Activated CD8-positive, alpha-beta T cell treated with anti-CD3 and anti-CD28 coated beads for 36 hours (primary cell): ENCODE data around the gene FAM13B. TPM values are rescaled to one million over a fixed set of nuclear protein-coding genes. Genes with fewer than 3 reads are reported as not detected.
A peak's percentile ranks its signal among the peaks of the same experiment; 100 is the strongest.

Experiments
- ATAC-seq: fragments of 200-7000 bp; cut with Tn5 transposase; one replicate; pipeline ENCODE4 v1.10.0; 2021; ENCODE audit warnings: mild to moderate bottlenecking, moderate library complexity
- CTCF ChIA-PET: fragments of 350-600 bp; sonication (Branson Sonifier 250); formaldehyde crosslinking; loops from one replicate; lab custom pipeline; 2021; ENCODE audit warnings: antibody characterized with exemption; lab: Charles Lee
- POLR2A ChIA-PET: fragments of 350-600 bp; sonication (Branson Sonifier 250); formaldehyde crosslinking; loops from one replicate; lab custom pipeline; 2021; ENCODE audit warnings: antibody characterized with exemption; lab: Charles Lee
- DNase-seq: peaks from one replicate; pipeline ENCODE4 v3.0.0-alpha.2; 2020
- H3K27ac Mint-ChIP-seq: one replicate; pipeline ENCODE4 v1.8.0; 2021; ENCODE audit warnings: mild to moderate bottlenecking, mixed read lengths
- H3K27me3 Mint-ChIP-seq: one replicate; pipeline ENCODE4 v1.8.0; 2021; ENCODE audit warnings: mixed read lengths
- H3K36me3 Mint-ChIP-seq: one replicate; pipeline ENCODE4 v1.8.0; 2021; ENCODE audit warnings: low read depth, mixed read lengths
- H3K4me1 Mint-ChIP-seq: one replicate; pipeline ENCODE4 v1.8.0; 2021; ENCODE audit warnings: low read depth, mixed read lengths
- H3K4me3 Mint-ChIP-seq: one replicate; pipeline ENCODE4 v1.8.0; 2021; ENCODE audit warnings: mild to moderate bottlenecking, moderate library complexity, mixed read lengths
- H3K9me3 Mint-ChIP-seq: one replicate; pipeline ENCODE4 v1.8.0; 2021; ENCODE audit warnings: mixed read lengths
- intact Hi-C: fragments of 100-400 bp; cut with micrococcal nuclease; formaldehyde crosslinking; loops from one replicate; pipeline ENCODE4 v1.10.0; 2022
- total RNA-seq, 2 experiments: library from RNA; stranded (reverse); gene quantifications; one replicate each; pipeline ENCODE4 v1.2.3, GENCODE V29; 2021
- TF ChIP-seq, protein P1 (sequence below): fragments of 200-600 bp; IDR thresholded peaks from one replicate; pipeline ENCODE4 v1.8.0; 2022; ENCODE audit warnings: antibody characterized with exemption, mild to moderate bottlenecking

Gene FAM13B
- total RNA-seq, 2 experiments from 2014 or later, result 14.8 to 17.5 TPM

- H3K9me3 Mint-ChIP-seq, result peaks cover 18% of the 10 kb centered on the region
- H3K27me3 Mint-ChIP-seq, result no peaks in the 10 kb centered on the region
- intact Hi-C loops, result no loop called here
- CTCF ChIA-PET, result interaction anchor here (1.1 to 2.9 kb wide), 3 partner anchors 36 to 221 kb away, joined by 3 to 7 read pairs (median 4); no protein-coding TSS in a partner anchor
- peaks cover 52% of the 10 kb centered on the region for H3K36me3 Mint-ChIP-seq
- peaks cover 43% of the 10 kb centered on the region for H3K4me1 Mint-ChIP-seq
- H3K27ac Mint-ChIP-seq, result no peak overlapping the region
- ATAC-seq, result no peak
- DNase-seq, result peak; percentile 22
- no peak overlapping the region for H3K4me3 Mint-ChIP-seq
- POLR2A ChIA-PET, result no interaction called here
- TF ChIP-seq, protein P1, sequence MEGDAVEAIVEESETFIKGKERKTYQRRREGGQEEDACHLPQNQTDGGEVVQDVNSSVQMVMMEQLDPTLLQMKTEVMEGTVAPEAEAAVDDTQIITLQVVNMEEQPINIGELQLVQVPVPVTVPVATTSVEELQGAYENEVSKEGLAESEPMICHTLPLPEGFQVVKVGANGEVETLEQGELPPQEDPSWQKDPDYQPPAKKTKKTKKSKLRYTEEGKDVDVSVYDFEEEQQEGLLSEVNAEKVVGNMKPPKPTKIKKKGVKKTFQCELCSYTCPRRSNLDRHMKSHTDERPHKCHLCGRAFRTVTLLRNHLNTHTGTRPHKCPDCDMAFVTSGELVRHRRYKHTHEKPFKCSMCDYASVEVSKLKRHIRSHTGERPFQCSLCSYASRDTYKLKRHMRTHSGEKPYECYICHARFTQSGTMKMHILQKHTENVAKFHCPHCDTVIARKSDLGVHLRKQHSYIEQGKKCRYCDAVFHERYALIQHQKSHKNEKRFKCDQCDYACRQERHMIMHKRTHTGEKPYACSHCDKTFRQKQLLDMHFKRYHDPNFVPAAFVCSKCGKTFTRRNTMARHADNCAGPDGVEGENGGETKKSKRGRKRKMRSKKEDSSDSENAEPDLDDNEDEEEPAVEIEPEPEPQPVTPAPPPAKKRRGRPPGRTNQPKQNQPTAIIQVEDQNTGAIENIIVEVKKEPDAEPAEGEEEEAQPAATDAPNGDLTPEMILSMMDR, result no peak
Observed at GRCh38 chr5:138000102-138000723, 32.7 kb downstream of the FAM13B start.

- Mint-ChIP-seq H3K4me3 (no peak overlapping the region), H3K9me3 (peaks cover 18% of the 10 kb centered on the region), H3K36me3 (peaks cover 48% of the 10 kb centered on the region), H3K4me1 (peaks cover 49% of the 10 kb centered on the region), H3K27ac (peak overlapping the region; percentile 85), H3K27me3 (no peaks in the 10 kb centered on the region)
- ChIA-PET POLR2A (interaction anchor here (0.7 kb wide), 2 partner anchors 14 to 41 kb away, joined by 3 to 4 read pairs; no protein-coding TSS in a partner anchor), CTCF (interaction anchor here (1.2 to 1.5 kb wide), 3 partner anchors 10 to 337 kb away, joined by 3 to 4 read pairs (median 4); no protein-coding TSS in a partner anchor)
- intact Hi-C loops, result no loop called here
- DNase-seq (peak; percentile 53), ATAC-seq (peak; percentile 92)
- TF ChIP-seq, protein P1, result no peak
Observed at GRCh38 chr5:137997726-137998213, 35.1 kb downstream of the FAM13B start.

DNA sequence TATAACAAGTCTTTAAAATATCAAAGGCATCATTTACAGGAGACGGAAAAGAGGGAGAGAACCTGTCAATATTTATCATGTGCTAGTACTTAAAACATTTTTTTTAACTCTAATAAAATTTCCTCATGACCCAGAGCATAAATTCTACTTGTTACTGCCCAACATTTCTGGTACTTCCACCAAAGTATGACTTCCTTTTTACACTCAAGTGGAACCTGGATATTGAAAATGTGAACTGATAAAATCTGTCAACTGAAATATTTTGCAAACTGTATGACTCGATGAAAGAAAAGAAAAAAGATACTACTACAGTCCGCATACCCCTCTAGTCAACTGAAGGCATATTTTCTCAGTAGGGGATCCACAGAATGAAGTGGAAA is 37.1 kb downstream of the FAM13B start:
- H3K36me3 Mint-ChIP-seq, result peaks cover 48% of the 10 kb centered on the region
- TF ChIP-seq, protein P1, result no peak
- no peak for ATAC-seq
- peaks cover 47% of the 10 kb centered on the region for H3K4me1 Mint-ChIP-seq
- ChIA-PET POLR2A (no interaction called here), CTCF (interaction anchor here (0.8 to 1.8 kb wide), 2 partner anchors 9 to 81 kb away, joined by 3 read pairs; no protein-coding TSS in a partner anchor)
- H3K27me3 Mint-ChIP-seq, result no peaks in the 10 kb centered on the region
- H3K27ac Mint-ChIP-seq, result no peak overlapping the region
- intact Hi-C loops, result no loop called here
- DNase-seq, result no peak
- H3K4me3 Mint-ChIP-seq, result no peak overlapping the region
- H3K9me3 Mint-ChIP-seq, result peaks cover 18% of the 10 kb centered on the region

DNA sequence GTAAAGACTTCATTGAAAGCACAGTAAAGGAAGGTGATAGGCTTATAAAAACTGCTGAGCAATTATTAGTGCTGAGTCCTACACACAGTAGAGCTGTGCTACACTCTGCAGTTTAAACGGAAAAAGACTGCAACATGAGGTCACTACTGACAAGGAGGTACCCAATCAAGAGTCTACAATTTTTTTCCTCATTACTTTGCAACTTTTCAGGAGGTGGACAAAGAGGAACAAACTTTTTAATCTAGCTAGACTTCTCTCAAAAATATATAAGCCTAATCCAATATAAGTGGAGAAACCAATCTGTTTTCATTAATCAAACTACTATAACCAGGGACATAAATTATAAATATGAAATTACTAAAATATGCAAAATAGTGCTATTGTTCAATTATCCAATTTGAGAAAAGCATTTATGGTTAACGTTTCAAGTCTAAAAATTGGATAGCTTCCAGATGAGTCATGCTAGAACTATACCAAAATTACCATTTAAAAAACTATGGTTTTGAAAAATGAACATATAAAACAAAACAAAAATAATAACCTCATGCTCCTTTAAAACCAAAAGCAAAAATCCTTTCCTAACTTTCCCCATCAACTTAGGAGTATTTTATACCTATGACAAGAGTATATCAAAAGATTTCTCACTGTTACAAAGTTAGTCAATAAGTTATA is 37.7 kb downstream of the FAM13B start:
- DNase-seq (no peak), ATAC-seq (no peak)
- peaks cover 18% of the 10 kb centered on the region for H3K9me3 Mint-ChIP-seq
- no peak overlapping the region for H3K4me3 Mint-ChIP-seq
- ChIA-PET CTCF (interaction anchor here (0.8 to 1.8 kb wide), 3 partner anchors 9 to 81 kb away, joined by 3 read pairs; no protein-coding TSS in a partner anchor), POLR2A (no interaction called here)
- H3K36me3 Mint-ChIP-seq, result peaks cover 44% of the 10 kb centered on the region
- TF ChIP-seq, protein P1, result no peak
- no peak overlapping the region for H3K27ac Mint-ChIP-seq
- intact Hi-C loops, result no loop called here
- H3K27me3 Mint-ChIP-seq, result no peaks in the 10 kb centered on the region
- H3K4me1 Mint-ChIP-seq, result peaks cover 47% of the 10 kb centered on the region
